Activated CD8-positive, alpha-beta memory T cell treated with anti-CD3 and anti-CD28 coated beads for 4 hours (primary cell): ENCODE results near the gene TRIO.

ENCODE experiments used
- DNase-seq, 2 donors: peaks; one replicate each; pipeline ENCODE4 v3.0.0-alpha.2; 2020; ENCODE audit warnings: low read depth in 2 of 2

Gene TRIO

GRCh38 chr5:14123551-14123950 lies 19.6 kb upstream of the TRIO start:
- DNase-seq, result no peak

- no peak for DNase-seq
These were observed 19.1 kb upstream of the TRIO start for GRCh38 chr5:14123974-14124482.

GRCh38 chr5:14125262-14125661 lies 17.9 kb upstream of the TRIO start:
- DNase-seq, result no peak

- DNase-seq, result no peak
These were observed 15.6 kb upstream of the TRIO start for GRCh38 chr5:14127587-14127986.

GRCh38 chr5:14128079-14128478 lies 15.1 kb upstream of the TRIO start:
- no peak for DNase-seq

GRCh38 chr5:14129123-14129522 lies 14.0 kb upstream of the TRIO start:
- DNase-seq, result no peak

DNA sequence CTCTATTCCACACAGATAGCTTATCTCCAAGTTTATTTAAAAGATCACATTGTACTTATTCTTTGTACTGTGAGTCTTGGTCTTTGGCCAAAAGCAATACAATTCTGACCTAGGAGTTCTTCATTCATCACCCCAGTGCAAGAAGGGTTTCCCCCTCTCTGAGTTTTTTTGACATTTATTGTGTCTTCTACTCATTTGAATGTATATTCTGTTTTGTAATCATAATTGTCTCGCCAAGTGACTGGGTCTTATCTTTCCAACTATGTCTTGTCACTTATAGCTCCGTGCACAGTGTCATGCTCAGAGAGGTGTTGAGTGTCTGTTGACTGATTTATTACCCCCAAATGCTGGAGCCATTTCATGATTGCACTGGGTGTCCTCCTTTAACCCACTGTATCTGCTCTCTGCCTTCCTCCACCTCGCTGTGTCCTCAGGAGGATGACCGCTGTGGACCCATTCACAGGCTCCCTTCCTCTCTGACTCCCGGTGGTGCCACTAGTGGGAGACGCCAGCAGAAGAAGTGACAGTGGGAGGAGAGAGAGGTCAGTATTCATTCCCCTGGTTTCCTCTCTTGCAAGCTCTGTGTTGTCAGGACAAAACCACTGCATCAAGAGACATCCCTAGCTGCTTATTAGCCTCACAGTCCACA lies 11.2 kb upstream of the TRIO start:
- DNase-seq, result no peak

GRCh38 chr5:14133394-14133793 lies 9.7 kb upstream of the TRIO start:
- no peak for DNase-seq

- DNase-seq, result no peak
These were observed 9.1 kb upstream of the TRIO start for GRCh38 chr5:14134083-14134482.

GRCh38 chr5:14134771-14135170 lies 8.4 kb upstream of the TRIO start:
- no peak for DNase-seq

- no peak for DNase-seq
These were observed 7.5 kb upstream of the TRIO start for GRCh38 chr5:14135621-14136020.

GRCh38 chr5:14136228-14136627 lies 6.9 kb upstream of the TRIO start:
- DNase-seq, result no peak

GRCh38 chr5:14138608-14139540 lies 4.3 kb upstream of the TRIO start:
- no peak for DNase-seq

DNA sequence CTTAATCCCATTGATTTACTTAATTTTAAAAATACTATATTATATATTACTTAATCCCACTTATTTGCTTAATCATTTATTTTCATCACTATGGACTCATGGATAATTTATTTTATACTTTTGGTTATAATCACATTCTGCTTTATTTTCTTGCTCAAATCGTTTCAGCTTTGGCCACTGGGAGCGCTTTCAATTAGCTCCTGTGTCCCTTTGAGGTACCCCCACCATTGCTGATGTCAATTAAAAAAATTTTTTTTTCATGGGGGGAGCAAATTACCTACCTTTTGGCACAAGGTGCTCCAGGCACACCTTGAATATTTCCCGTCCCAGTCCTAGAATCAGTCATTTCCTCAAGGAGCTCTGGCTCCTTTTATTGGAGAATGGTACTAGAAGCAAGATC lies 1.4 kb upstream of the TRIO start:
- no peak for DNase-seq

DNA sequence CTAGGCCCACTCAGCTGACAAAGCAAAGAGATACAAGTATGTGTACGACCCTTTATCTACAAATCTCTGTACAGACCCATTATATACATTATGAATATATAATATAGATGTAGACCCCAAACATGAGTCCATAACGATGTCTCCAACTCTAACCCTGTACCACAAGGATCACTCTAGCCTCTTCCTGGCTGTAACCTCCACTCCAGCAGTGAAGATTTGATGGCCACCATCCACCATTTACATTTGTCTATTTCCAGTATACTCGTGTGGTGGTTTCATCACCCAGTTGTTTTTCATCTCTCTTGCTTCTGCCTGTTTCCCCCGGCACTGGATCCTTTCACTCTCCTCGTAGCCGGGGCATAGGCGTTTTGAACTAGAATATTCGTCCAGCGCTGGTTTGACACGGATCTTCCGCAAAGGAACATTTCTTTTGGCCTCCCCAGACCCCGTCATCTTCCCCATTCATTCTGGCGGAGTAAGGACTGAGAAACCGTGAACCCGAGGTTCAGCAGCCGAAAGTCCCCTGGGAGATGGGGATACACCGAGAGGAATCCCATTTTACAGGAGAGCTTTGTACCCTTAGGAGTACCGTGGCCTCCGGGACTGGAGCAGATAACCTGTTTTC lies 828 bp upstream of the TRIO start:
- DNase-seq, result no peak

DNA sequence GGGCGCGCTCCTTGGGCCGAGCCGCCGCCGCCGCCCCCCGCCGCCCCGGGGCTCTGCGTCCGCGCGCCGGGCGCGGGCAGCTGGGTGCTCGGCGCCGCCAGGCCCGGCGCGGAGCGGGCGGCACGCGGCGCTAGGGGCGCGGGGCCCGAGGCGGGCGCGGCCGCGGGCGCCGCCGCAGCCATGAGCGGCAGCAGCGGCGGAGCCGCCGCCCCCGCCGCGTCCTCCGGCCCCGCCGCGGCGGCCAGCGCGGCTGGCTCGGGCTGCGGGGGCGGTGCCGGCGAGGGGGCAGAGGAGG lies 351 bp downstream of the TRIO start:
- no peak for DNase-seq

- DNase-seq, result no peak
These were observed 871 bp downstream of the TRIO start for GRCh38 chr5:14143841-14144585.

GRCh38 chr5:14144586-14145434 lies 1.7 kb downstream of the TRIO start:
- no peak for DNase-seq

- DNase-seq, result no peak
These were observed 2.5 kb downstream of the TRIO start for GRCh38 chr5:14145435-14146334.

- DNase-seq, result no peak
These were observed 3.6 kb downstream of the TRIO start for GRCh38 chr5:14146725-14147124.
